ENCODE results near the gene CCL3. TPM values are rescaled to one million over a fixed set of nuclear protein-coding genes. Genes with fewer than 3 reads are reported as not detected.
A peak's percentile ranks its signal among the peaks of the same experiment; 100 is the strongest.
"Not testable (repeated sequence)": the region's sequence is repeated elsewhere in the genome, so short reads cannot be mapped to it uniquely, and the experiment has no call there.

CCL3 gene
- polyA plus RNA-seq, 3 donors, result 161 to 328 (median 190) TPM

DNA sequence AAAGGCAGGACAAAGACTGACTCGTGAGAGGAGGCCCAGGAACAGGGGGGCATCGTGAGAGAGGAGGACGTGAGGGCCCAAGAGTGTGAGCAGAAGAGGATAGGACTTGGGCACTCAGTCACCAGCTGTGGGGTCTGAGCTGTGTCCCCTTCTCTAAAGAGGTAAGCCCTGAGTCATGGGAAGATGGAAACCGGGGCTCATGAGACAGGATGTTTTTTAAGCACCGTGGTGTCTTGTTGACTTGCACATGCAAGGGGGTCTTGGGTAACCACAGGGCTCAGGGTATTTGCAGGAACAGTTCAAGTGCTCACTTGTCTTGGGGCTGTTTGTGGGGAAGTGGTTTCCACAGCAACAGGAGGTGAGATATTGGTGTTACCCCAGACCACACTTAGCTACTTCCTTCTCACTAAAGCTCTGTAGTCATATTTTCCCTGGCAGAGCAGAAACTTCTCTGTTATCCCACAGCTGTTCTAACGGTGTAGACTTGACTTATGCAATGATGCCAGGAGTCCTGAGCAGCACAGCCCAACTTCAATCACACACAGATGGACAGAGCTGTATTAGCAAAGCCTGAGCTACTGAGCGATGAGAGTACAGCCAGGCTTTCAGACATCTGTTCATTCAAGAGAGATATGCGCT lies 7.3 kb downstream of the CCL3 start:
- H3K27ac ChIP-seq (ENCODE audit: low read depth in 1 of 2, low read length in 2 of 2), result peak overlapping the region; percentile 79 to 80
- H3K36me3 Mint-ChIP-seq; H3K27me3 ChIP-seq (ENCODE audit: control insufficient read depth in 2 of 2, insufficient read depth in 2 of 2, low read length in 2 of 2); H3K27me3 Mint-ChIP-seq (ENCODE audit: low read depth in 3 of 3); H3K9me3 Mint-ChIP-seq; H3K9me3 ChIP-seq (replicated peaks in 1 of 2; ENCODE audit: control insufficient read depth in 1 of 2, insufficient read depth in 1 of 2, low read length in 2 of 2); H3K9ac ChIP-seq (ENCODE audit: insufficient read depth, low read length, poor library complexity, severe bottlenecking); H3K36me3 ChIP-seq (replicated peaks in 1 of 2; ENCODE audit: control insufficient read depth in 1 of 2, insufficient read depth in 2 of 2, low read length in 2 of 2); H4K20me1 ChIP-seq (ENCODE audit: insufficient read depth, low read length); H3K79me2 ChIP-seq (ENCODE audit: insufficient read depth, low read length): not testable (repeated sequence)
- peak overlapping the region; percentile 56 for H3K4me2 ChIP-seq (replicated peaks; ENCODE audit: extremely low read depth, low read length, poor library complexity, severe bottlenecking)
- peak overlapping the region; percentile 16 to 53 (median 16) for H3K4me3 ChIP-seq (replicated peaks in 1 of 3; ENCODE audit: low read depth in 2 of 3, low read length in 3 of 3)
- intact Hi-C loops (cut with micrococcal nuclease), result loop anchor here (5.0 to 10.0 kb wide), 2 partner anchors 45 to 112 kb away; partner anchors contain the start of genes CCL3L1 (in 1 of the 2) and CCL3L3 (in 1 of the 2)
- peaks cover 49% of the 10 kb centered on the region for H3K4me1 Mint-ChIP-seq
- H3K4me1 ChIP-seq (ENCODE audit: control insufficient read depth in 1 of 2, insufficient read depth in 2 of 2, low read length in 2 of 2), result peaks cover 51 to 53% of the 10 kb centered on the region in 2 donors
- DNase-seq, result peak; percentile 78 to 96 (median 95)
- peak overlapping the region; percentile 27 for H2AFZ ChIP-seq (ENCODE audit: insufficient read depth, low read depth, low read length, poor library complexity, severe bottlenecking)
- WGBS (ENCODE audit: insufficient coverage), result 14% methylated on average over 4 of the region's 8 CpGs
- H3K4me3 Mint-ChIP-seq, result peak overlapping the region; percentile 62 to 85
- H3K27ac Mint-ChIP-seq, result peak overlapping the region; percentile 88 to 98 (median 92)

DNA sequence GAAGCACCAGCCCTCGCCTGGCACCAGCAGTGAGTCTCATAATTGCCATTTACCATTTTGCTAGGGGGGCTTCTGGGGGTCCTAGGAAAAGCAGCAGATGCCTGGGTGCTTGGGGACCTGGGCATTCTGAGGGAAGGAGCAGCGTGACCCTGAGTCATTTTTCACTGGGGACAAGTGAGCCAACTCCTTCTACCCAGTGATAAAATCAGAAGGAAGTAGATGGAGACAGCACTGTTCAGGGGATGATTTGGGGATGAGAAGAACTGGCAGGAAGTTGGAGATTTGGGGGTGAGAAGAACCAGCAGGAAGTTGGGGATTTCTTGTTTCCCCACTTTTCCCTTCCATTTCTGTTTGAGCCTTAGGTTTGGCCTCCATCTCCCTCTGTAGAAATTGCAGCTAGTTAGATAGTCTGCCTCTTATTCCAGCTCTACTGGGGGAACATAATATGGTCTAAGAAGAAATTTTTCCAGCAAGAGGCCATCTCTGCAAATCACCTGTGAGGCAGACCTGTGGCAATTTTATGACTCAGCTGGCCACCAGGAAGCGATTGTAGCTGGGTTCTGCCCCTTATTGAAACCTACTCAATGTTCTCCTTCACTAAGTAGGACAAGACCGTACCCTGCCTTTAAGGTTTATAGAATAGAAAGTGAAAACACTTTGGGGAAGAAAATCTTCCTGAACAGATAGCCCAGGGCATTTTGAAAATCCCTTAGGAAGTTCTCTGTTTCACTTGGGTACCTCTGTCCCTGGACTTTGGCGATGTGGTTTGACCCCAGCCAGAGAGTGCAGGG lies 8.1 kb downstream of the CCL3 start:
- H2AFZ ChIP-seq (ENCODE audit: insufficient read depth, low read depth, low read length, poor library complexity, severe bottlenecking), result peak overlapping the region; percentile 27
- H3K27me3 ChIP-seq (ENCODE audit: control insufficient read depth in 2 of 2, insufficient read depth in 2 of 2, low read length in 2 of 2); H3K9me3 Mint-ChIP-seq; H3K36me3 Mint-ChIP-seq; H3K27me3 Mint-ChIP-seq (ENCODE audit: low read depth in 3 of 3); H3K79me2 ChIP-seq (ENCODE audit: insufficient read depth, low read length); H3K9me3 ChIP-seq (replicated peaks in 1 of 2; ENCODE audit: control insufficient read depth in 1 of 2, insufficient read depth in 1 of 2, low read length in 2 of 2); H3K36me3 ChIP-seq (replicated peaks in 1 of 2; ENCODE audit: control insufficient read depth in 1 of 2, insufficient read depth in 2 of 2, low read length in 2 of 2); H4K20me1 ChIP-seq (ENCODE audit: insufficient read depth, low read length); H3K9ac ChIP-seq (ENCODE audit: insufficient read depth, low read length, poor library complexity, severe bottlenecking): not testable (repeated sequence)
- peak overlapping the region; percentile 16 to 53 (median 16) for H3K4me3 ChIP-seq (replicated peaks in 1 of 3; ENCODE audit: low read depth in 2 of 3, low read length in 3 of 3)
- peak overlapping the region; percentile 56 for H3K4me2 ChIP-seq (replicated peaks; ENCODE audit: extremely low read depth, low read length, poor library complexity, severe bottlenecking)
- H3K27ac ChIP-seq (ENCODE audit: low read depth in 1 of 2, low read length in 2 of 2), result peak overlapping the region; percentile 79 to 80
- H3K4me1 Mint-ChIP-seq, result peaks cover 49% of the 10 kb centered on the region
- H3K27ac Mint-ChIP-seq, result peak overlapping the region; percentile 88 to 98 (median 92)
- intact Hi-C loops (cut with micrococcal nuclease), result loop anchor here (5.0 to 10.0 kb wide), 2 partner anchors 45 to 113 kb away; partner anchors contain the start of genes CCL3L1 (in 1 of the 2) and CCL3L3 (in 1 of the 2)
- H3K4me3 Mint-ChIP-seq, result peak overlapping the region; percentile 62 to 85
- peaks cover 51 to 53% of the 10 kb centered on the region in 2 donors for H3K4me1 ChIP-seq (ENCODE audit: control insufficient read depth in 1 of 2, insufficient read depth in 2 of 2, low read length in 2 of 2)
- 40% methylated on average over 1 of the region's 5 CpGs for WGBS (ENCODE audit: insufficient coverage)
- peak in 2 of 3 donors; percentile 46 to 77 for DNase-seq
